Measurements from ENCODE around the gene JAML.

Gene JAML

DNA sequence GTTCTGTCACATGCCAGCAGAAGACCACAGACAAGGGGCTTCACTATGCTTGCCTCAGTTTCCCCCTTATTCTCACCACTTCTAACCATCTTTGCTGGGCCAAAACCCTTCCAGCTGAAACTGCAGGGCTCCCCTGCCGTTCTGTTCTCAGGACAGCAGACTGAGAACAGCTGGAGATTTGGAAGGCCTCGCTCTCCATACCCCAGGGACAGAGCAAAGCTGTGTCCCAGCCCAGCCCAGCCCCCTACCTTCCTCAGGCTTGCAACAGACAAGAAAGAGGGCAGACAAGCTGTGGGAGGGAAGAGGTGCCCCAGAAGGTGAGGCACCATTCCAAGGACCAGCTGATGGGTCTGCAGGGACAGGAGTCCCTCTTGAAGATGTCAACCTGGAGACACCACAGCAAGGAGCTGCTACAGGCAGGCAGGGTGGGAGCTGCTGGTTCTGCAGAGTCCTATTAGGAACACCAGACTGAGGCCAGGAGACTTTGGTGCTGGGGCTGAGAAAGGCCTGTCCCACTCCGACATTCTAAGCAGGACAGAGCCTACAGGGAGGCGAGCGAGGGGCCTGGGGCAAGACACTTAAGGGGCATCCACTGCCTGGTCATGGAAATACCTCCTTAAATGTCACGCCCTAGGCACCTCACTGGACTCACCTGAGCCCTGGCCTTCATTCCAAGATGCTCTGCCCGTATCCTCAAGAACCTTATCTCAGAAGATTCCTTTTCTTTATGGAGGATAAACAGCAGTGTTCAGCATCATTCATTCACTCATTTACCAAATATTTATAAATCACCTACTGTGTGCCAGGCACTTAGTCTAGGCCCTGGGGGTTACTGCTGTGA lies 55.3 kb downstream of the JAML start:
- Histone ChIP-seq H2BK15ac (ENCODE audit: low read depth, poor library complexity, severe bottlenecking) (no peak overlapping the region), H3K4me2 (ENCODE audit: low read length, poor library complexity, severe bottlenecking) (no peak overlapping the region), H4K8ac (ENCODE audit: low read length) (no peak overlapping the region), H3K23ac (ENCODE audit: low read length in 2 of 2) (no peak overlapping the region), H2BK12ac (ENCODE audit: low read length in 2 of 2) (no peak overlapping the region), H3K18ac (ENCODE audit: low read depth in 1 of 2, low read length in 2 of 2) (no peak overlapping the region), H3K4me1 (ENCODE audit: control insufficient read depth, insufficient read depth, low read depth, low read length) (peaks cover 7% of the 10 kb centered on the region), H3K36me3 (ENCODE audit: control insufficient read depth in 1 of 2, insufficient read depth in 2 of 2, low read depth in 1 of 2, low read length in 2 of 2) (no peaks in the 10 kb centered on the region), H3K14ac (ENCODE audit: low read length in 2 of 2) (no peak overlapping the region), H2AFZ (ENCODE audit: low read depth, low read length) (no peak overlapping the region), H3K4me3 (ENCODE audit: insufficient read depth in 1 of 2, low read depth in 1 of 2, low read length in 2 of 2) (no peak overlapping the region), H4K91ac (ENCODE audit: low read length) (no peak overlapping the region), H2BK5ac (ENCODE audit: low read depth, low read length, poor library complexity, severe bottlenecking) (no peak overlapping the region), H3K4ac (ENCODE audit: low read depth in 1 of 2, low read length in 2 of 2) (no peak overlapping the region), H2AK5ac (ENCODE audit: low read length, severe bottlenecking) (no peak overlapping the region), H3K9ac (ENCODE audit: low read length) (no peak overlapping the region), H2BK120ac (ENCODE audit: low read depth, low read length) (no peak overlapping the region), H3K9me3 (ENCODE audit: control insufficient read depth, low read length) (no peaks in the 10 kb centered on the region), H3K79me1 (replicated peaks; ENCODE audit: low read length, poor library complexity, severe bottlenecking) (no peaks in the 10 kb centered on the region), H3K27me3 (ENCODE audit: control insufficient read depth in 1 of 2, insufficient read depth in 1 of 2, low read length in 2 of 2) (peaks cover 82 to 83% of the 10 kb centered on the region in 2 experiments), H3K27ac (ENCODE audit: low read length, poor library complexity, severe bottlenecking) (no peak overlapping the region)
- WGBS, result 71% methylated on average over 6 of the region's 7 CpGs
- DNase-seq, result no peak

DNA sequence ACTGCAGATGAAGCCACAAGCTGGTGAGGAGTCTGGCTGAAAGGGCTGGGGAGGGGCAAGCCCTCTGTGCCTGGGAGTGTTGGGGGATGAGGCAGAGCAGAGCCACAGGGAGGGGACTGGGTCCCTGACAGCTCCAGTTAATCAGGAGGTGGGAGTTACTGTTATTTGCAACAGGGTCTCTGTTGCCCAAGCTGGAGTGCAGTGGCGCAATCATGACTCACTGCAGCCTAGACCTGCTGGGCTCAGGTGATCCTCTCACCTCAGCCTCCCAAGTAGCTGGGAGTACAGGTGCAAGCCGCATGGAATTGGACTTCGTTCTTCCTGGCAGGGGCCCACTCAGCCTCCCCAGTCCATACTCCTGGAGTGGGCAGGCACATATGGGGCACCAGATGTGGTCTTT lies 56.1 kb downstream of the JAML start:
- Histone ChIP-seq H3K36me3 (ENCODE audit: control insufficient read depth in 1 of 2, insufficient read depth in 2 of 2, low read depth in 1 of 2, low read length in 2 of 2) (no peaks in the 10 kb centered on the region), H3K4ac (ENCODE audit: low read depth in 1 of 2, low read length in 2 of 2) (no peak overlapping the region), H3K18ac (ENCODE audit: low read depth in 1 of 2, low read length in 2 of 2) (no peak overlapping the region), H2BK5ac (ENCODE audit: low read depth, low read length, poor library complexity, severe bottlenecking) (no peak overlapping the region), H3K9me3 (ENCODE audit: control insufficient read depth, low read length) (no peaks in the 10 kb centered on the region), H3K4me3 (ENCODE audit: insufficient read depth in 1 of 2, low read depth in 1 of 2, low read length in 2 of 2) (no peak overlapping the region), H3K9ac (ENCODE audit: low read length) (no peak overlapping the region), H2BK15ac (ENCODE audit: low read depth, poor library complexity, severe bottlenecking) (no peak overlapping the region), H3K27ac (ENCODE audit: low read length, poor library complexity, severe bottlenecking) (no peak overlapping the region), H3K23ac (ENCODE audit: low read length in 2 of 2) (no peak overlapping the region), H3K27me3 (ENCODE audit: control insufficient read depth in 1 of 2, insufficient read depth in 1 of 2, low read length in 2 of 2) (peaks cover 82 to 84% of the 10 kb centered on the region in 2 experiments), H3K79me1 (replicated peaks; ENCODE audit: low read length, poor library complexity, severe bottlenecking) (no peaks in the 10 kb centered on the region), H3K4me1 (ENCODE audit: control insufficient read depth, insufficient read depth, low read depth, low read length) (peaks cover 7% of the 10 kb centered on the region), H3K4me2 (ENCODE audit: low read length, poor library complexity, severe bottlenecking) (no peak overlapping the region), H2BK12ac (ENCODE audit: low read length in 2 of 2) (no peak overlapping the region), H2AFZ (ENCODE audit: low read depth, low read length) (no peak overlapping the region), H4K91ac (ENCODE audit: low read length) (no peak overlapping the region), H3K14ac (ENCODE audit: low read length in 2 of 2) (no peak overlapping the region), H4K8ac (ENCODE audit: low read length) (no peak overlapping the region), H2BK120ac (ENCODE audit: low read depth, low read length) (no peak overlapping the region), H2AK5ac (ENCODE audit: low read length, severe bottlenecking) (no peak overlapping the region)
- 92% methylated on average over 2 of the region's 3 CpGs for WGBS
- DNase-seq, result no peak

DNA sequence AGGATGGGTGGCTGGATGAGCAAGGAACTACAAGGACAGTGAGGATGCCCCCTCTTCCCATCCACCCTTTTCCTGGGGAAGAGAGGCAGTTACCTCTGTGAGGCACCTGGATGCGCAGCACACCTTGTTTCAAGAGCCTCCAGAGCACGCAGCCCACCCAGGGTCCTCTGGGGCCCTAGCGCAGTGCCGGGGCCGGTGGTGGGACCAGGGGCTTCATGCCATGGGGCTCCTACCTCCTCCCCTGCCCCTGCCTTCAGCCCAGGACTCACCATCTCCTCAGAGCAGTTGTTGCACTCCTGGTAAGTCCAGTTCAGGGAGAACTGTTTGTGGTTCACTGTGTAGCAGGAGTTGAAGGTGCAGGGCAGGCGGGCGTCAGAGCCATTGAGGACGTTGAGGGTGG lies 56.5 kb downstream of the JAML start:
- H4K91ac ChIP-seq (ENCODE audit: low read length), result no peak overlapping the region
- no peak overlapping the region for H2AFZ ChIP-seq (ENCODE audit: low read depth, low read length)
- no peak overlapping the region for H2BK12ac ChIP-seq (ENCODE audit: low read length in 2 of 2)
- no peak overlapping the region for H3K18ac ChIP-seq (ENCODE audit: low read depth in 1 of 2, low read length in 2 of 2)
- no peak overlapping the region for H2BK15ac ChIP-seq (ENCODE audit: low read depth, poor library complexity, severe bottlenecking)
- no peak overlapping the region for H3K4me3 ChIP-seq (ENCODE audit: insufficient read depth in 1 of 2, low read depth in 1 of 2, low read length in 2 of 2)
- DNase-seq, result no peak
- H4K8ac ChIP-seq (ENCODE audit: low read length), result no peak overlapping the region
- no peak overlapping the region for H3K14ac ChIP-seq (ENCODE audit: low read length in 2 of 2)
- no peak overlapping the region for H3K4ac ChIP-seq (ENCODE audit: low read depth in 1 of 2, low read length in 2 of 2)
- H3K4me1 ChIP-seq (ENCODE audit: control insufficient read depth, insufficient read depth, low read depth, low read length), result peaks cover 7% of the 10 kb centered on the region
- WGBS, result 76% methylated on average over 8 of the region's 8 CpGs
- peaks cover 83 to 84% of the 10 kb centered on the region in 2 experiments for H3K27me3 ChIP-seq (ENCODE audit: control insufficient read depth in 1 of 2, insufficient read depth in 1 of 2, low read length in 2 of 2)
- H3K79me1 ChIP-seq (replicated peaks; ENCODE audit: low read length, poor library complexity, severe bottlenecking), result no peaks in the 10 kb centered on the region
- H3K27ac ChIP-seq (ENCODE audit: low read length, poor library complexity, severe bottlenecking), result no peak overlapping the region
- H3K9ac ChIP-seq (ENCODE audit: low read length), result no peak overlapping the region
- no peak overlapping the region for H2BK120ac ChIP-seq (ENCODE audit: low read depth, low read length)
- H2BK5ac ChIP-seq (ENCODE audit: low read depth, low read length, poor library complexity, severe bottlenecking), result no peak overlapping the region
- H3K9me3 ChIP-seq (ENCODE audit: control insufficient read depth, low read length), result no peaks in the 10 kb centered on the region
- no peaks in the 10 kb centered on the region for H3K36me3 ChIP-seq (ENCODE audit: control insufficient read depth in 1 of 2, insufficient read depth in 2 of 2, low read depth in 1 of 2, low read length in 2 of 2)
- H2AK5ac ChIP-seq (ENCODE audit: low read length, severe bottlenecking), result no peak overlapping the region
- H3K4me2 ChIP-seq (ENCODE audit: low read length, poor library complexity, severe bottlenecking), result no peak overlapping the region
- H3K23ac ChIP-seq (ENCODE audit: low read length in 2 of 2), result no peak overlapping the region

DNA sequence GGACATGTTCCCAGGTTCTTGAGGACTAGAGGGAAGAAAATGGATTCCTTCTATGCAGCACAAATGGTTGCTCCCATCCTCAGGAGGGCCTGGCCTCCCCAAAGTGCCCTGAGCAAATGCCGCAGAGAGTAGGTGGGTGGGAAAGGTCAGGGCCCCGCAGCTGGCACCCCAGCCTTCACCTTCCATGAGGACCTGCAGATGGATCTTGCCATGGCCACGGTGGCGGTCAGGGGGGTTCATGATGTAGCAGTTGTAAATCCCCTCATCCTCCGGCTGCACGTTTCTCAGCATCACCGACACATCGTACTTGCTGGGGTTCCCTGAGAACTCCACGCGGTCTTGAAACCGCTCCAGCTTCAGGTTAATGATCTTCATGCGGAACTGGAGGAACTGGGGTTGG lies 56.9 kb downstream of the JAML start:
- no peak for DNase-seq
- Histone ChIP-seq H3K9ac (ENCODE audit: low read length) (no peak overlapping the region), H3K18ac (ENCODE audit: low read depth in 1 of 2, low read length in 2 of 2) (no peak overlapping the region), H2BK15ac (ENCODE audit: low read depth, poor library complexity, severe bottlenecking) (no peak overlapping the region), H2AK5ac (ENCODE audit: low read length, severe bottlenecking) (no peak overlapping the region), H3K36me3 (ENCODE audit: control insufficient read depth in 1 of 2, insufficient read depth in 2 of 2, low read depth in 1 of 2, low read length in 2 of 2) (no peaks in the 10 kb centered on the region), H2BK12ac (ENCODE audit: low read length in 2 of 2) (no peak overlapping the region), H2AFZ (ENCODE audit: low read depth, low read length) (no peak overlapping the region), H3K4me1 (ENCODE audit: control insufficient read depth, insufficient read depth, low read depth, low read length) (peaks cover 7% of the 10 kb centered on the region), H3K79me1 (replicated peaks; ENCODE audit: low read length, poor library complexity, severe bottlenecking) (no peaks in the 10 kb centered on the region), H3K4ac (ENCODE audit: low read depth in 1 of 2, low read length in 2 of 2) (no peak overlapping the region), H3K4me3 (ENCODE audit: insufficient read depth in 1 of 2, low read depth in 1 of 2, low read length in 2 of 2) (no peak overlapping the region), H3K27ac (ENCODE audit: low read length, poor library complexity, severe bottlenecking) (no peak overlapping the region), H3K27me3 (ENCODE audit: control insufficient read depth in 1 of 2, insufficient read depth in 1 of 2, low read length in 2 of 2) (peaks cover 84% of the 10 kb centered on the region in 2 experiments), H3K23ac (ENCODE audit: low read length in 2 of 2) (no peak overlapping the region), H3K9me3 (ENCODE audit: control insufficient read depth, low read length) (no peaks in the 10 kb centered on the region), H2BK120ac (ENCODE audit: low read depth, low read length) (no peak overlapping the region), H4K8ac (ENCODE audit: low read length) (no peak overlapping the region), H3K14ac (ENCODE audit: low read length in 2 of 2) (no peak overlapping the region), H3K4me2 (ENCODE audit: low read length, poor library complexity, severe bottlenecking) (no peak overlapping the region), H4K91ac (ENCODE audit: low read length) (no peak overlapping the region), H2BK5ac (ENCODE audit: low read depth, low read length, poor library complexity, severe bottlenecking) (no peak overlapping the region)
- WGBS, result 85% methylated on average over 11 of the region's 12 CpGs
